GM23338 (cell line): ENCODE measurements around the gene IGFBP6. TPM values are rescaled to one million over a fixed set of nuclear protein-coding genes. Genes with fewer than 3 reads are reported as not detected.

Experiments used
- ATAC-seq: fragments of 200-7000 bp; cut with Tn5 transposase; 3 replicates; pipeline ENCODE4 v1.9.1; 2020
- DNase-seq: peaks from one replicate; pipeline ENCODE4 v3.0.0-alpha.2; 2015; ENCODE audit warnings: low spot score
- H2AFZ ChIP-seq: fragments of 200-600 bp; sonication (generic); 2 replicates; pipeline ENCODE4 v1.8.0; 2016; ENCODE audit warnings: antibody characterized with exemption, mild to moderate bottlenecking, moderate library complexity
- H3F3A ChIP-seq: fragments of 200-600 bp; sonication (generic); replicated peaks from 2 replicates; pipeline ENCODE4 v1.8.0; 2017; ENCODE audit warnings: antibody characterized with exemption, mixed run types, low read depth
- H3K27ac ChIP-seq: fragments of 200-600 bp; sonication (generic); 2 replicates; pipeline ENCODE4 v1.6.1; 2016; ENCODE audit warnings: low read depth
- H3K27me3 ChIP-seq: fragments of 200-600 bp; sonication (generic); 2 replicates; pipeline ENCODE4 v1.8.0; 2016; ENCODE audit warnings: mild to moderate bottlenecking, mixed run types, moderate library complexity; ENCODE audit not compliant: insufficient read depth
- H3K36me3 ChIP-seq: fragments of 200-600 bp; sonication (generic); 2 replicates; pipeline ENCODE4 v1.8.0; 2016; ENCODE audit warnings: mild to moderate bottlenecking; ENCODE audit not compliant: insufficient read depth
- H3K4me1 ChIP-seq: fragments of 200-600 bp; sonication (generic); 2 replicates; pipeline ENCODE4 v1.8.0; 2016; ENCODE audit warnings: mild to moderate bottlenecking, moderate library complexity; ENCODE audit not compliant: insufficient read depth
- H3K4me2 ChIP-seq: fragments of 200-600 bp; sonication (generic); 2 replicates; pipeline ENCODE4 v1.7.1; 2017; ENCODE audit warnings: mixed run types
- H3K4me3 ChIP-seq: fragments of 200-600 bp; sonication (generic); 2 replicates; pipeline ENCODE4 v1.6.1; 2016; ENCODE audit warnings: mixed run types
- H3K79me2 ChIP-seq: fragments of 200-600 bp; sonication (generic); replicated peaks from 2 replicates; pipeline ENCODE4 v1.8.0; 2017; ENCODE audit warnings: mild to moderate bottlenecking; ENCODE audit not compliant: insufficient read depth
- H3K9me2 ChIP-seq: fragments of 200-600 bp; sonication (generic); 2 replicates; pipeline ENCODE4 v1.8.0; 2017; ENCODE audit not compliant: insufficient read depth
- H4K20me1 ChIP-seq: fragments of 200-600 bp; sonication (generic); replicated peaks from 2 replicates; pipeline ENCODE4 v1.8.0; 2017; ENCODE audit warnings: mild to moderate bottlenecking; ENCODE audit not compliant: insufficient read depth
- H3K27ac Mint-ChIP-seq: 2 replicates; pipeline ENCODE4 v1.8.0; 2020; ENCODE audit warnings: inconsistent platforms, mild to moderate bottlenecking, moderate library complexity, mixed read lengths
- H3K27me3 Mint-ChIP-seq: 3 replicates; pipeline ENCODE4 v1.8.0; 2022; ENCODE audit warnings: low read depth, mild to moderate bottlenecking, moderate library complexity, mixed read lengths, inconsistent platforms; ENCODE audit not compliant: insufficient read depth, poor library complexity
- H3K36me3 Mint-ChIP-seq: 3 replicates; pipeline ENCODE4 v1.8.0; 2021; ENCODE audit warnings: low read depth, mild to moderate bottlenecking, inconsistent platforms, moderate library complexity, mixed read lengths
- H3K4me1 Mint-ChIP-seq: 3 replicates; pipeline ENCODE4 v1.8.0; 2020; ENCODE audit warnings: mild to moderate bottlenecking, inconsistent platforms, mixed read lengths
- H3K4me3 Mint-ChIP-seq: 3 replicates; pipeline ENCODE4 v1.8.0; 2021; ENCODE audit warnings: moderate library complexity, mild to moderate bottlenecking, inconsistent platforms, mixed read lengths
- H3K9me3 Mint-ChIP-seq: 3 replicates; pipeline ENCODE4 v1.8.0; 2020; ENCODE audit warnings: moderate library complexity, mild to moderate bottlenecking, inconsistent platforms, mixed read lengths
- CREB1 ChIP-seq: fragments of 250-450 bp; sonication (Bioruptor Pico); IDR thresholded peaks from 2 replicates; pipeline ENCODE4 v1.5.0; 2020; ENCODE audit warnings: low read depth, mild to moderate bottlenecking, moderate library complexity
- ETS1 ChIP-seq: IDR thresholded peaks from 2 replicates; pipeline ENCODE4 v1.6.1; 2016; ENCODE audit warnings: antibody characterized with exemption
- EZH2 ChIP-seq: fragments of 200-600 bp; sonication (generic); IDR thresholded peaks from one replicate; pipeline ENCODE4 v1.8.0; 2017; ENCODE audit warnings: antibody characterized with exemption, mild to moderate bottlenecking, low read depth; ENCODE audit not compliant: unreplicated experiment
- EZH2phosphoT487 ChIP-seq: fragments of 200-600 bp; sonication (generic); IDR thresholded peaks from one replicate; pipeline ENCODE4 v1.8.1; 2018; ENCODE audit warnings: antibody characterized with exemption; ENCODE audit not compliant: unreplicated experiment
- JUNB ChIP-seq: IDR thresholded peaks from one replicate; pipeline ENCODE4 v1.6.1; 2016; ENCODE audit warnings: antibody characterized with exemption; ENCODE audit not compliant: unreplicated experiment
- NANOG ChIP-seq: IDR thresholded peaks from 2 replicates; pipeline ENCODE4 v1.6.1; 2016; ENCODE audit warnings: antibody characterized with exemption, borderline replicate concordance
- POLR2AphosphoS5 ChIP-seq: IDR thresholded peaks from 2 replicates; pipeline ENCODE4 v1.6.1; 2016; ENCODE audit warnings: antibody characterized with exemption, low read depth
- REST ChIP-seq: IDR thresholded peaks from one replicate; pipeline ENCODE4 v1.6.1; 2018; ENCODE audit warnings: antibody characterized with exemption; ENCODE audit not compliant: unreplicated experiment
- STAT1 ChIP-seq: IDR thresholded peaks from one replicate; pipeline ENCODE4 v1.6.1; 2016; ENCODE audit warnings: antibody characterized with exemption; ENCODE audit not compliant: unreplicated experiment
- ZNF114 ChIP-seq: fragments of 250-450 bp; sonication (Bioruptor Pico); IDR thresholded peaks from 2 replicates; pipeline ENCODE4 v1.5.0; 2020; ENCODE audit warnings: mild to moderate bottlenecking, moderate library complexity
- ZNF331 ChIP-seq: fragments of 250-450 bp; sonication (Bioruptor Pico); IDR thresholded peaks from 2 replicates; pipeline ENCODE4 v1.5.0; 2020; ENCODE audit warnings: low read depth, mild to moderate bottlenecking, moderate library complexity
- polyA plus RNA-seq: library from polyadenylated mRNA; unstranded; fragments of >200 nt; fragmentation: Nextera tagmentation; extraction: Ambion mirVana; gene quantifications from 2 replicates; pipeline ENCODE4 v1.2.1, GENCODE V29; 2016
- total RNA-seq: library from RNA; depleted of rRNA; stranded (reverse); fragments of >200 nt; shearing (Covaris generic); gene quantifications from 2 replicates; pipeline ENCODE4 v1.2.3, GENCODE V29; 2014
- TF ChIP-seq, protein P1 (sequence below): fragments of 250-450 bp; sonication (Bioruptor Pico); IDR thresholded peaks from 2 replicates; pipeline ENCODE4 v1.5.0; 2020; ENCODE audit warnings: mild to moderate bottlenecking, moderate library complexity
- TF ChIP-seq, protein P2 (sequence below), 2 experiments: fragments of 200-600 bp in 1 of 2; sonication (generic) in 1 of 2; conservative IDR thresholded peaks; 2 replicates each; pipeline versions ENCODE4 v1.5.1 to v1.6.1; 2016 to 2017; ENCODE audit warnings: antibody characterized with exemption in 2 of 2, low read depth in 2 of 2, mild to moderate bottlenecking in 2 of 2, moderate library complexity in 1 of 2

Gene IGFBP6
- total and polyA plus RNA-seq, 2 experiments from 2014 or later = 14.7 to 16.6 TPM

GRCh38 chr12:53093777-53094393 lies 3.6 kb upstream of the IGFBP6 start:
- Histone ChIP-seq H4K20me1 (no peaks in the 10 kb centered on the region), H3K4me1 (peaks cover 22% of the 10 kb centered on the region), H3K27ac (no peak overlapping the region), H3K9me2 (no peaks in the 10 kb centered on the region), H3K36me3 (no peaks in the 10 kb centered on the region), H3K4me3 (no peak overlapping the region), H3K79me2 (no peaks in the 10 kb centered on the region), H3F3A (peaks cover 20% of the 10 kb centered on the region), H3K4me2 (no peak overlapping the region), H3K27me3 (peaks cover 22% of the 10 kb centered on the region), H2AFZ (0 out of 2 replicates have a peak overlapping the region, but pooled peaks have one; percentile 78)
- Mint-ChIP-seq H3K36me3 (no peaks in the 10 kb centered on the region; the same call in 2 of the 3 replicates), H3K4me1 (peaks cover 29% of the 10 kb centered on the region), H3K27me3 (peaks cover 30% of the 10 kb centered on the region), H3K27ac (no peak overlapping the region), H3K9me3 (no peaks in the 10 kb centered on the region), H3K4me3 (no peak overlapping the region; the same call in 2 of the 3 replicates)
- DNase-seq (no peak), ATAC-seq (no peak)
- TF ChIP-seq ZNF114 (CRISPR knock-in tag) = no peak
- no peak for TF ChIP-seq EZH2
- no peak for TF ChIP-seq NANOG
- TF ChIP-seq EZH2phosphoT487 = no peak
- TF ChIP-seq ZNF331 (CRISPR knock-in tag) = no peak
- no peak for TF ChIP-seq CREB1
- no peak for TF ChIP-seq ETS1
- TF ChIP-seq STAT1 = no peak
- TF ChIP-seq, protein P1, sequence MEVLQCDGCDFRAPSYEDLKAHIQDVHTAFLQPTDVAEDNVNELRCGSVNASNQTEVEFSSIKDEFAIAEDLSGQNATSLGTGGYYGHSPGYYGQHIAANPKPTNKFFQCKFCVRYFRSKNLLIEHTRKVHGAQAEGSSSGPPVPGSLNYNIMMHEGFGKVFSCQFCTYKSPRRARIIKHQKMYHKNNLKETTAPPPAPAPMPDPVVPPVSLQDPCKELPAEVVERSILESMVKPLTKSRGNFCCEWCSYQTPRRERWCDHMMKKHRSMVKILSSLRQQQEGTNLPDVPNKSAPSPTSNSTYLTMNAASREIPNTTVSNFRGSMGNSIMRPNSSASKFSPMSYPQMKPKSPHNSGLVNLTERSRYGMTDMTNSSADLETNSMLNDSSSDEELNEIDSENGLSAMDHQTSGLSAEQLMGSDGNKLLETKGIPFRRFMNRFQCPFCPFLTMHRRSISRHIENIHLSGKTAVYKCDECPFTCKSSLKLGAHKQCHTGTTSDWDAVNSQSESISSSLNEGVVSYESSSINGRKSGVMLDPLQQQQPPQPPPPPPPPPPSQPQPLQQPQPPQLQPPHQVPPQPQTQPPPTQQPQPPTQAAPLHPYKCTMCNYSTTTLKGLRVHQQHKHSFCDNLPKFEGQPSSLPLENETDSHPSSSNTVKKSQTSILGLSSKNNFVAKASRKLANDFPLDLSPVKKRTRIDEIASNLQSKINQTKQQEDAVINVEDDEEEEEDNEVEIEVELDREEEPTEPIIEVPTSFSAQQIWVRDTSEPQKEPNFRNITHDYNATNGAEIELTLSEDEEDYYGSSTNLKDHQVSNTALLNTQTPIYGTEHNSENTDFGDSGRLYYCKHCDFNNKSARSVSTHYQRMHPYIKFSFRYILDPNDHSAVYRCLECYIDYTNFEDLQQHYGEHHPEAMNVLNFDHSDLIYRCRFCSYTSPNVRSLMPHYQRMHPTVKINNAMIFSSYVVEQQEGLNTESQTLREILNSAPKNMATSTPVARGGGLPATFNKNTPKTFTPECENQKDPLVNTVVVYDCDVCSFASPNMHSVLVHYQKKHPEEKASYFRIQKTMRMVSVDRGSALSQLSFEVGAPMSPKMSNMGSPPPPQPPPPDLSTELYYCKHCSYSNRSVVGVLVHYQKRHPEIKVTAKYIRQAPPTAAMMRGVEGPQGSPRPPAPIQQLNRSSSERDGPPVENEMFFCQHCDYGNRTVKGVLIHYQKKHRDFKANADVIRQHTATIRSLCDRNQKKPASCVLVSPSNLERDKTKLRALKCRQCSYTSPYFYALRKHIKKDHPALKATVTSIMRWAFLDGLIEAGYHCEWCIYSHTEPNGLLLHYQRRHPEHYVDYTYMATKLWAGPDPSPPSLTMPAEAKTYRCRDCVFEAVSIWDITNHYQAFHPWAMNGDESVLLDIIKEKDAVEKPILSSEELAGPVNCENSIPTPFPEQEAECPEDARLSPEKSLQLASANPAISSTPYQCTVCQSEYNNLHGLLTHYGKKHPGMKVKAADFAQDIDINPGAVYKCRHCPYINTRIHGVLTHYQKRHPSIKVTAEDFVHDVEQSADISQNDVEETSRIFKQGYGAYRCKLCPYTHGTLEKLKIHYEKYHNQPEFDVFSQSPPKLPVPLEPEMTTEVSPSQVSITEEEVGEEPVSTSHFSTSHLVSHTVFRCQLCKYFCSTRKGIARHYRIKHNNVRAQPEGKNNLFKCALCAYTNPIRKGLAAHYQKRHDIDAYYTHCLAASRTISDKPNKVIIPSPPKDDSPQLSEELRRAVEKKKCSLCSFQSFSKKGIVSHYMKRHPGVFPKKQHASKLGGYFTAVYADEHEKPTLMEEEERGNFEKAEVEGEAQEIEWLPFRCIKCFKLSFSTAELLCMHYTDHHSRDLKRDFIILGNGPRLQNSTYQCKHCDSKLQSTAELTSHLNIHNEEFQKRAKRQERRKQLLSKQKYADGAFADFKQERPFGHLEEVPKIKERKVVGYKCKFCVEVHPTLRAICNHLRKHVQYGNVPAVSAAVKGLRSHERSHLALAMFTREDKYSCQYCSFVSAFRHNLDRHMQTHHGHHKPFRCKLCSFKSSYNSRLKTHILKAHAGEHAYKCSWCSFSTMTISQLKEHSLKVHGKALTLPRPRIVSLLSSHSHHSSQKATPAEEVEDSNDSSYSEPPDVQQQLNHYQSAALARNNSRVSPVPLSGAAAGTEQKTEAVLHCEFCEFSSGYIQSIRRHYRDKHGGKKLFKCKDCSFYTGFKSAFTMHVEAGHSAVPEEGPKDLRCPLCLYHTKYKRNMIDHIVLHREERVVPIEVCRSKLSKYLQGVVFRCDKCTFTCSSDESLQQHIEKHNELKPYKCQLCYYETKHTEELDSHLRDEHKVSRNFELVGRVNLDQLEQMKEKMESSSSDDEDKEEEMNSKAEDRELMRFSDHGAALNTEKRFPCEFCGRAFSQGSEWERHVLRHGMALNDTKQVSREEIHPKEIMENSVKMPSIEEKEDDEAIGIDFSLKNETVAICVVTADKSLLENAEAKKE (CRISPR knock-in tag) = no peak
- TF ChIP-seq POLR2AphosphoS5 = no peak
- no peak for TF ChIP-seq JUNB
- TF ChIP-seq, protein P2, sequence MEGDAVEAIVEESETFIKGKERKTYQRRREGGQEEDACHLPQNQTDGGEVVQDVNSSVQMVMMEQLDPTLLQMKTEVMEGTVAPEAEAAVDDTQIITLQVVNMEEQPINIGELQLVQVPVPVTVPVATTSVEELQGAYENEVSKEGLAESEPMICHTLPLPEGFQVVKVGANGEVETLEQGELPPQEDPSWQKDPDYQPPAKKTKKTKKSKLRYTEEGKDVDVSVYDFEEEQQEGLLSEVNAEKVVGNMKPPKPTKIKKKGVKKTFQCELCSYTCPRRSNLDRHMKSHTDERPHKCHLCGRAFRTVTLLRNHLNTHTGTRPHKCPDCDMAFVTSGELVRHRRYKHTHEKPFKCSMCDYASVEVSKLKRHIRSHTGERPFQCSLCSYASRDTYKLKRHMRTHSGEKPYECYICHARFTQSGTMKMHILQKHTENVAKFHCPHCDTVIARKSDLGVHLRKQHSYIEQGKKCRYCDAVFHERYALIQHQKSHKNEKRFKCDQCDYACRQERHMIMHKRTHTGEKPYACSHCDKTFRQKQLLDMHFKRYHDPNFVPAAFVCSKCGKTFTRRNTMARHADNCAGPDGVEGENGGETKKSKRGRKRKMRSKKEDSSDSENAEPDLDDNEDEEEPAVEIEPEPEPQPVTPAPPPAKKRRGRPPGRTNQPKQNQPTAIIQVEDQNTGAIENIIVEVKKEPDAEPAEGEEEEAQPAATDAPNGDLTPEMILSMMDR (conservative IDR thresholded peaks at IDR 0.05; ENCODE audit: low read depth in 2 of 2) = no peak
- no peak for TF ChIP-seq REST
